IMR-90 (cell line): ENCODE results near the gene N4BP2L1. TPM values are rescaled to one million over a fixed set of nuclear protein-coding genes. Genes with fewer than 3 reads are reported as not detected.

Experiments used
- ATAC-seq: fragments of 200-7000 bp; cut with Tn5 transposase; 2 replicates; pipeline ENCODE4 v1.9.1; 2020; ENCODE audit warnings: low read depth, mild to moderate bottlenecking, moderate library complexity
- BruUV-seq: library from RNA; stranded (reverse); fragments of 400-500 nt; replicated peaks from 2 replicates; lab custom pipeline; 2021; lab: Mats Ljungman, UMichigan
- CTCF ChIA-PET: fragments of 300-600 bp; formaldehyde crosslinking; extraction: SDS; loops from one replicate; lab custom pipeline; 2021; ENCODE audit warnings: antibody characterized with exemption; lab: Yijun Ruan, JAX
- POLR2A ChIA-PET: fragments of 300-600 bp; sonication (Branson Sonifier 250); formaldehyde crosslinking; loops from one replicate; lab custom pipeline; 2022; ENCODE audit warnings: antibody characterized with exemption; ENCODE audit not compliant: unreplicated experiment; lab: Charles Lee
- DNase-seq: peaks from one replicate; pipeline ENCODE4 v3.0.0; 2013
- H2AFZ ChIP-seq: replicated peaks from 2 replicates; pipeline ENCODE3; 2013; ENCODE audit warnings: low read length, mild to moderate bottlenecking; ENCODE audit not compliant: poor library complexity
- H2AK5ac ChIP-seq: 2 replicates; pipeline ENCODE4 v1.6.1; 2013; ENCODE audit warnings: low read depth, low read length, inconsistent platforms
- H2AK9ac ChIP-seq: replicated peaks from 2 replicates; pipeline ENCODE3; 2013; ENCODE audit warnings: mild to moderate bottlenecking, low read depth, low read length, moderate library complexity; ENCODE audit not compliant: poor library complexity
- H2BK120ac ChIP-seq: 2 replicates; pipeline ENCODE4 v1.6.1; 2013; ENCODE audit warnings: low read depth, low read length, inconsistent platforms
- H2BK15ac ChIP-seq: 3 replicates; pipeline ENCODE4 v1.6.1; 2013; ENCODE audit warnings: low read depth, low read length, inconsistent platforms
- H2BK20ac ChIP-seq: 2 replicates; pipeline ENCODE4 v1.6.1; 2013; ENCODE audit warnings: low read depth, mild to moderate bottlenecking, inconsistent platforms, low read length, moderate library complexity
- H2BK5ac ChIP-seq: 2 replicates; pipeline ENCODE4 v1.6.1; 2013; ENCODE audit warnings: mild to moderate bottlenecking, low read depth, low read length, inconsistent platforms; ENCODE audit not compliant: poor library complexity, severe bottlenecking
- H3K14ac ChIP-seq: replicated peaks from 2 replicates; pipeline ENCODE4 v1.6.1; 2013; ENCODE audit warnings: low read depth, low read length, inconsistent platforms
- H3K18ac ChIP-seq: 2 replicates; pipeline ENCODE4 v1.6.1; 2013; ENCODE audit warnings: low read depth, low read length, control low read depth
- H3K23ac ChIP-seq: 2 replicates; pipeline ENCODE4 v1.6.1; 2013; ENCODE audit warnings: low read depth, low read length, inconsistent platforms
- H3K27ac ChIP-seq: 2 replicates; pipeline ENCODE4 v1.5.1; 2013; ENCODE audit warnings: mild to moderate bottlenecking, control low read depth, low read length; ENCODE audit not compliant: insufficient read depth
- H3K27me3 ChIP-seq: 2 replicates; pipeline ENCODE4 v1.6.1; 2013; ENCODE audit warnings: low read length; ENCODE audit not compliant: control insufficient read depth, insufficient read depth
- H3K36me3 ChIP-seq: 2 replicates; pipeline ENCODE4 v1.6.1; 2013; ENCODE audit warnings: low read length, mixed read lengths; ENCODE audit not compliant: control insufficient read depth, insufficient read depth
- H3K4ac ChIP-seq: 2 replicates; pipeline ENCODE4 v1.6.1; 2013; ENCODE audit warnings: low read depth, low read length, inconsistent platforms
- H3K4me1 ChIP-seq: 2 replicates; pipeline ENCODE4 v1.6.1; 2013; ENCODE audit warnings: low read length, mixed read lengths; ENCODE audit not compliant: control insufficient read depth, insufficient read depth
- H3K4me2 ChIP-seq: 2 replicates; pipeline ENCODE4 v1.6.1; 2013; ENCODE audit warnings: low read depth, mild to moderate bottlenecking, control low read depth, low read length, moderate library complexity
- H3K4me3 ChIP-seq: 2 replicates; pipeline ENCODE4 v1.5.1; 2013; ENCODE audit warnings: low read depth, mild to moderate bottlenecking, control low read depth, low read length, moderate library complexity; ENCODE audit not compliant: insufficient read depth
- H3K56ac ChIP-seq: 2 replicates; pipeline ENCODE4 v1.6.1; 2013; ENCODE audit warnings: low read length, inconsistent platforms; ENCODE audit not compliant: insufficient read depth; ENCODE audit errors: extremely low read depth
- H3K79me1 ChIP-seq, 2 experiments: 2 replicates each; pipeline ENCODE4 v1.6.1; 2013; ENCODE audit warnings: low read length in 2 of 2, inconsistent platforms in 1 of 2, low read depth in 1 of 2
- H3K9ac ChIP-seq: 2 replicates; pipeline ENCODE4 v1.6.1; 2013; ENCODE audit warnings: low read depth, low read length, control low read depth
- H3K9me1 ChIP-seq: 2 replicates; pipeline ENCODE4 v1.6.1; 2013; ENCODE audit warnings: low read length, inconsistent platforms; ENCODE audit not compliant: insufficient read depth
- H3K9me3 ChIP-seq: 2 replicates; pipeline ENCODE4 v1.6.1; 2013; ENCODE audit warnings: low read length; ENCODE audit not compliant: control insufficient read depth, insufficient read depth
- H4K20me1 ChIP-seq: 2 replicates; pipeline ENCODE4 v1.6.1; 2013; ENCODE audit warnings: low read length, inconsistent platforms; ENCODE audit not compliant: insufficient read depth
- H4K5ac ChIP-seq: 2 replicates; pipeline ENCODE4 v1.6.1; 2013; ENCODE audit warnings: mild to moderate bottlenecking, low read depth, low read length, control low read depth
- H4K8ac ChIP-seq, 2 experiments: 2 replicates each; pipeline ENCODE4 v1.6.1; 2013; ENCODE audit warnings: low read depth in 2 of 2, low read length in 2 of 2, control low read depth in 1 of 2, inconsistent platforms in 1 of 2
- H4K91ac ChIP-seq: 2 replicates; pipeline ENCODE4 v1.6.1; 2013; ENCODE audit warnings: low read depth, low read length, inconsistent platforms; ENCODE audit not compliant: insufficient read depth
- BHLHE40 ChIP-seq: fragments of 150-350 bp; IDR thresholded peaks from 2 replicates; pipeline ENCODE4 v1.6.1; 2016; ENCODE audit warnings: mild to moderate bottlenecking, low read depth, low read length
- CEBPB ChIP-seq: IDR thresholded peaks from 2 replicates; pipeline ENCODE4 v1.6.1; 2012; ENCODE audit warnings: low read depth, low read length, improper control_type of control experiment
- CHD1 ChIP-seq: IDR thresholded peaks from 2 replicates; pipeline ENCODE4 v1.6.1; 2012; ENCODE audit warnings: low read depth, low read length, improper control_type of control experiment
- CTCF ChIP-seq: conservative IDR thresholded peaks from 2 replicates; pipeline ENCODE4 v1.5.1; 2012; ENCODE audit warnings: mild to moderate bottlenecking, low read depth, low read length, improper control_type of control experiment
- ELK1 ChIP-seq: fragments of 150-350 bp; IDR thresholded peaks from 2 replicates; pipeline ENCODE4 v1.6.1; 2016; ENCODE audit warnings: low read depth, mild to moderate bottlenecking, low read length, moderate library complexity, borderline replicate concordance
- FOS ChIP-seq: fragments of 150-350 bp; IDR thresholded peaks from 2 replicates; pipeline ENCODE4 v1.6.1; 2016; ENCODE audit warnings: low read depth, low read length
- MAFK ChIP-seq: IDR thresholded peaks from 2 replicates; pipeline ENCODE4 v1.6.1; 2012; ENCODE audit warnings: low read depth, low read length, improper control_type of control experiment
- MAZ ChIP-seq: IDR thresholded peaks from 2 replicates; pipeline ENCODE4 v1.6.1; 2012; ENCODE audit warnings: low read depth, mild to moderate bottlenecking, low read length, improper control_type of control experiment, moderate library complexity, borderline replicate concordance
- MXI1 ChIP-seq: IDR thresholded peaks from 2 replicates; pipeline ENCODE4 v1.6.1; 2012; ENCODE audit warnings: low read depth, mild to moderate bottlenecking, low read length, moderate library complexity, borderline replicate concordance
- NFE2L2 ChIP-seq: fragments of 150-350 bp; IDR thresholded peaks from 2 replicates; pipeline ENCODE4 v1.6.1; 2016; ENCODE audit warnings: low read depth, mild to moderate bottlenecking, low read length
- POLR2A ChIP-seq: IDR thresholded peaks from 2 replicates; pipeline ENCODE4 v1.6.1; 2012; ENCODE audit warnings: mild to moderate bottlenecking, low read depth, low read length
- RAD21 ChIP-seq: IDR thresholded peaks from 2 replicates; pipeline ENCODE4 v1.6.1; 2012; ENCODE audit warnings: low read length, improper control_type of control experiment
- RCOR1 ChIP-seq: IDR thresholded peaks from 2 replicates; pipeline ENCODE4 v1.6.1; 2012; ENCODE audit warnings: mild to moderate bottlenecking, low read length, improper control_type of control experiment; ENCODE audit not compliant: insufficient replicate concordance
- RFX5 ChIP-seq: IDR thresholded peaks from 2 replicates; pipeline ENCODE4 v1.8.0; 2012; ENCODE audit warnings: low read depth, mild to moderate bottlenecking, low read length, moderate library complexity
- SMC3 ChIP-seq: fragments of 150-350 bp; IDR thresholded peaks from 2 replicates; pipeline ENCODE4 v1.6.1; 2016; ENCODE audit warnings: low read depth, mild to moderate bottlenecking, antibody characterized with exemption, low read length, moderate library complexity
- USF2 ChIP-seq: fragments of 150-350 bp; IDR thresholded peaks from 2 replicates; pipeline ENCODE4 v1.6.1; 2017; ENCODE audit warnings: mild to moderate bottlenecking, antibody characterized with exemption, low read length, low read depth
- WGBS, 2 experiments: methylation state at CpG; one replicate each; pipeline versions ENCODE4 v1.1.5 to v1.1.7; 2013; ENCODE audit warnings: missing lambda C conversion rate in 2 of 2; ENCODE audit not compliant: insufficient read length in 1 of 2; ENCODE audit errors: extremely low coverage in 2 of 2; 5-methylcytosine and 5-hydroxymethylcytosine counted together
- dilution Hi-C: fragments of 300-500 bp; cut with HindIII; formaldehyde crosslinking; loops from one replicate; pipeline ENCODE4 v1.14.3; 2018; ENCODE audit warnings: low sequenced_read_pairs; ENCODE audit not compliant: unreplicated experiment
- in situ Hi-C: fragments of 300-500 bp; cut with MboI; formaldehyde crosslinking; loops from 3 replicates; pipeline ENCODE4 v1.14.3; 2019; ENCODE audit warnings: low sequenced_read_pairs, inconsistent platforms, mixed read lengths
- intact Hi-C: fragments of 100-400 bp; cut with micrococcal nuclease; formaldehyde crosslinking; loops from 2 replicates; pipeline ENCODE4 v1.10.0; 2022
- polyA plus RNA-seq, 3 experiments: library from polyadenylated mRNA; depleted of rRNA; stranded (reverse); fragments of >200 nt; gene quantifications; 2 replicates each; pipeline ENCODE4 v1.2.3, GENCODE V29; 2012; ENCODE audit warnings: low replicate concordance in 1 of 3
- total RNA-seq: library from RNA; depleted of rRNA; stranded (reverse); fragments of >200 nt; gene quantifications from 2 replicates; pipeline ENCODE4 v1.2.3, GENCODE V29; 2012

The N4BP2L1 gene
- total and polyA plus RNA-seq, 2 of the 4 experiments (the other 2 are of a cell fraction), result 0.18 to 0.46 TPM

DNA sequence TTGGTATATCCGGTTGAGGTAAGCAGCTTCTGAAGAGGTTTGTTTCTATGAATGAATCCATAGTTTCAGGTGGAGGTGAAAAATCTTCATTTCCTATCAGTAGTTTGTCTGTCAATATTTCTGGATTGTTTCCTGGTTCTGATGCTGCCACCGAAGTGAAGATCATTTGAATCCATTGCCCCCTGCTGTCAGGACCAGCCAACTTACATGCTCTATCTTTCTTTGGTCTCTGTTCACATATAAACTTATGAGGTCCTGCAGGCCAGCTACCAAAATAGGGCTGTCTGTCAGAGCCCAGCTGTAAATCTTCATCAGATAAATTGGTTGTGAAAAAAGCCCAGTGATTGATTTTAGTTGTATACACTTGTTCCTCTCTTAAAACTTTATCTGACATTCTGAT is 15.2 kb upstream of the N4BP2L1 start:
- no peaks in the 10 kb centered on the region for H3K79me1 ChIP-seq
- H2AK5ac ChIP-seq, result no peak overlapping the region
- H3K23ac ChIP-seq, result no peak overlapping the region
- H2AK9ac ChIP-seq, result no peak overlapping the region
- H2BK20ac ChIP-seq, result no peak overlapping the region
- H4K5ac ChIP-seq, result no peak overlapping the region
- ChIA-PET POLR2A (no interaction called here), CTCF (interaction anchor here (0.5 kb wide), 1 partner anchor 226 kb away, joined by 4 read pairs; no protein-coding TSS in a partner anchor)
- DNase-seq (peak; percentile 23), ATAC-seq (no peak)
- H2BK15ac ChIP-seq, result no peak overlapping the region
- H3K4me1 ChIP-seq, result peaks cover 1% of the 10 kb centered on the region; the same call in 1 of the 2 replicates
- H4K20me1 ChIP-seq, result no peaks in the 10 kb centered on the region
- no peaks in the 10 kb centered on the region for H3K9me1 ChIP-seq
- H3K27ac ChIP-seq, result no peak overlapping the region
- intact Hi-C loops, result no loop called here
- H3K36me3 ChIP-seq, result no peaks in the 10 kb centered on the region
- H4K8ac ChIP-seq, result no peak overlapping the region
- H3K18ac ChIP-seq, result no peak overlapping the region
- no peak overlapping the region for H4K91ac ChIP-seq
- BruUV-seq, result TSS peak; percentile 74
- TF ChIP-seq USF2 (no peak), MAFK (no peak), RAD21 (peak; percentile 29), MXI1 (no peak), SMC3 (peak; percentile 33; the same call in 1 of the 2 replicates), FOS (no peak), RCOR1 (no peak), CEBPB (no peak), MAZ (no peak), POLR2A (no peak), CHD1 (no peak), BHLHE40 (no peak), RFX5 (no peak), ELK1 (no peak), NFE2L2 (no peak), CTCF (peak; percentile 38)
- no peak overlapping the region for H3K4ac ChIP-seq
- no peaks in the 10 kb centered on the region for H3K27me3 ChIP-seq
- dilution Hi-C loops, result no loop called here
- H2BK120ac ChIP-seq, result no peak overlapping the region
- no peak overlapping the region for H3K4me2 ChIP-seq
- no CpG with 5 or more reads among the region's 2 CpGs for WGBS, 2 experiments
- H2AFZ ChIP-seq, result no peak overlapping the region
- in situ Hi-C loops, result no loop called here
- H3K9ac ChIP-seq, result no peak overlapping the region
- no peaks in the 10 kb centered on the region for H3K9me3 ChIP-seq
- H3K56ac ChIP-seq, result no peak overlapping the region
- no peak overlapping the region for H3K4me3 ChIP-seq
- H2BK5ac ChIP-seq, result no peak overlapping the region
- no peak overlapping the region for H3K14ac ChIP-seq
